ENCODE measurements around the gene CUEDC1.
"Not testable (repeated sequence)": the region's sequence is repeated elsewhere in the genome, so short reads cannot be mapped to it uniquely, and the experiment has no call there.

The CUEDC1 gene

GRCh38 chr17:57974053-57974824 is 19.0 kb upstream of the CUEDC1 start:
- H3K27me3 ChIP-seq (ENCODE audit: control insufficient read depth in 5 of 5, insufficient read depth in 4 of 5, low read length in 5 of 5); H3K9me3 ChIP-seq (ENCODE audit: control insufficient read depth in 5 of 5, low read length in 5 of 5); H3K4me3 ChIP-seq (ENCODE audit: low read depth in 1 of 5, low read length in 5 of 5); H3K9ac ChIP-seq (ENCODE audit: low read length in 5 of 5): not testable (repeated sequence)
- Histone ChIP-seq H3K27ac (ENCODE audit: low read depth, low read length) (peak overlapping the region; percentile 35), H3K36me3 (ENCODE audit: control insufficient read depth in 5 of 5, insufficient read depth in 5 of 5, low read length in 5 of 5) (peaks cover 27 to 70% (median 58%) of the 10 kb centered on the region in 5 donors), H3K4me1 (ENCODE audit: control insufficient read depth in 5 of 5, insufficient read depth in 5 of 5, low read length in 5 of 5) (peaks cover 2 to 13% (median 9%) of the 10 kb centered on the region in 5 donors)

GRCh38 chr17:57972151-57972550 is 16.9 kb upstream of the CUEDC1 start:
- Histone ChIP-seq H3K27ac (ENCODE audit: low read depth, low read length) (no peak overlapping the region), H3K9ac (ENCODE audit: low read length in 5 of 5) (no peak overlapping the region), H3K27me3 (ENCODE audit: control insufficient read depth in 5 of 5, insufficient read depth in 4 of 5, low read length in 5 of 5) (no peaks in the 10 kb centered on the region), H3K4me3 (ENCODE audit: low read depth in 1 of 5, low read length in 5 of 5) (no peak overlapping the region), H3K36me3 (ENCODE audit: control insufficient read depth in 5 of 5, insufficient read depth in 5 of 5, low read length in 5 of 5) (peaks cover 18 to 52% (median 42%) of the 10 kb centered on the region in 5 donors), H3K9me3 (ENCODE audit: control insufficient read depth in 5 of 5, low read length in 5 of 5) (no peaks in the 10 kb centered on the region), H3K4me1 (ENCODE audit: control insufficient read depth in 5 of 5, insufficient read depth in 5 of 5, low read length in 5 of 5) (peaks cover 2 to 13% (median 9%) of the 10 kb centered on the region in 5 donors)

GRCh38 chr17:57971572-57971971 is 16.4 kb upstream of the CUEDC1 start:
- H3K4me1 ChIP-seq (ENCODE audit: control insufficient read depth in 5 of 5, insufficient read depth in 5 of 5, low read length in 5 of 5): peaks cover 2 to 13% (median 9%) of the 10 kb centered on the region in 5 donors
- H3K36me3 ChIP-seq (ENCODE audit: control insufficient read depth in 5 of 5, insufficient read depth in 5 of 5, low read length in 5 of 5): peaks cover 15 to 46% (median 38%) of the 10 kb centered on the region in 5 donors
- no peaks in the 10 kb centered on the region for H3K9me3 ChIP-seq (ENCODE audit: control insufficient read depth in 5 of 5, low read length in 5 of 5)
- H3K27me3 ChIP-seq (ENCODE audit: control insufficient read depth in 5 of 5, insufficient read depth in 4 of 5, low read length in 5 of 5): no peaks in the 10 kb centered on the region
- H3K27ac ChIP-seq (ENCODE audit: low read depth, low read length): no peak overlapping the region
- no peak overlapping the region for H3K9ac ChIP-seq (ENCODE audit: low read length in 5 of 5)
- no peak overlapping the region for H3K4me3 ChIP-seq (ENCODE audit: low read depth in 1 of 5, low read length in 5 of 5)

GRCh38 chr17:57970710-57971109 is 15.5 kb upstream of the CUEDC1 start:
- Histone ChIP-seq H3K9me3 (ENCODE audit: control insufficient read depth in 5 of 5, low read length in 5 of 5) (no peaks in the 10 kb centered on the region), H3K27me3 (ENCODE audit: control insufficient read depth in 5 of 5, insufficient read depth in 4 of 5, low read length in 5 of 5) (no peaks in the 10 kb centered on the region), H3K27ac (ENCODE audit: low read depth, low read length) (no peak overlapping the region), H3K4me1 (ENCODE audit: control insufficient read depth in 5 of 5, insufficient read depth in 5 of 5, low read length in 5 of 5) (peaks cover 2 to 12% (median 9%) of the 10 kb centered on the region in 5 donors), H3K9ac (ENCODE audit: low read length in 5 of 5) (no peak overlapping the region), H3K4me3 (ENCODE audit: low read depth in 1 of 5, low read length in 5 of 5) (no peak overlapping the region), H3K36me3 (ENCODE audit: control insufficient read depth in 5 of 5, insufficient read depth in 5 of 5, low read length in 5 of 5) (peaks cover 8 to 37% (median 29%) of the 10 kb centered on the region in 5 donors)

GRCh38 chr17:57968456-57968855 is 13.2 kb upstream of the CUEDC1 start:
- no peaks in the 10 kb centered on the region for H3K4me1 ChIP-seq (ENCODE audit: control insufficient read depth in 5 of 5, insufficient read depth in 5 of 5, low read length in 5 of 5)
- H3K36me3 ChIP-seq (ENCODE audit: control insufficient read depth in 5 of 5, insufficient read depth in 5 of 5, low read length in 5 of 5): peaks cover 6 to 18% (median 10%) of the 10 kb centered on the region in 5 donors
- H3K27ac ChIP-seq (ENCODE audit: low read depth, low read length): no peak overlapping the region
- H3K27me3 ChIP-seq (ENCODE audit: control insufficient read depth in 5 of 5, insufficient read depth in 4 of 5, low read length in 5 of 5): no peaks in the 10 kb centered on the region
- H3K9ac ChIP-seq (ENCODE audit: low read length in 5 of 5): no peak overlapping the region
- no peaks in the 10 kb centered on the region for H3K9me3 ChIP-seq (ENCODE audit: control insufficient read depth in 5 of 5, low read length in 5 of 5)
- no peak overlapping the region for H3K4me3 ChIP-seq (ENCODE audit: low read depth in 1 of 5, low read length in 5 of 5)

GRCh38 chr17:57966875-57967274 is 11.7 kb upstream of the CUEDC1 start:
- no peaks in the 10 kb centered on the region for H3K27me3 ChIP-seq (ENCODE audit: control insufficient read depth in 5 of 5, insufficient read depth in 4 of 5, low read length in 5 of 5)
- no peak overlapping the region for H3K9ac ChIP-seq (ENCODE audit: low read length in 5 of 5)
- H3K36me3 ChIP-seq (ENCODE audit: control insufficient read depth in 5 of 5, insufficient read depth in 5 of 5, low read length in 5 of 5): peaks cover 0 to 5% (median 3%) of the 10 kb centered on the region in 5 donors
- H3K27ac ChIP-seq (ENCODE audit: low read depth, low read length): no peak overlapping the region
- H3K4me3 ChIP-seq (ENCODE audit: low read depth in 1 of 5, low read length in 5 of 5): no peak overlapping the region
- no peaks in the 10 kb centered on the region for H3K9me3 ChIP-seq (ENCODE audit: control insufficient read depth in 5 of 5, low read length in 5 of 5)
- H3K4me1 ChIP-seq (ENCODE audit: control insufficient read depth in 5 of 5, insufficient read depth in 5 of 5, low read length in 5 of 5): peaks cover 0 to 11% (median 7%) of the 10 kb centered on the region in 5 donors

- Histone ChIP-seq H3K27me3 (ENCODE audit: control insufficient read depth in 5 of 5, insufficient read depth in 4 of 5, low read length in 5 of 5) (no peaks in the 10 kb centered on the region), H3K4me1 (ENCODE audit: control insufficient read depth in 5 of 5, insufficient read depth in 5 of 5, low read length in 5 of 5) (peaks cover 0 to 11% (median 7%) of the 10 kb centered on the region in 5 donors), H3K9me3 (ENCODE audit: control insufficient read depth in 5 of 5, low read length in 5 of 5) (no peaks in the 10 kb centered on the region), H3K4me3 (ENCODE audit: low read depth in 1 of 5, low read length in 5 of 5) (no peak overlapping the region), H3K9ac (ENCODE audit: low read length in 5 of 5) (no peak overlapping the region), H3K27ac (ENCODE audit: low read depth, low read length) (no peak overlapping the region), H3K36me3 (ENCODE audit: control insufficient read depth in 5 of 5, insufficient read depth in 5 of 5, low read length in 5 of 5) (no peaks in the 10 kb centered on the region)
These were observed 11.0 kb upstream of the CUEDC1 start for GRCh38 chr17:57966246-57966645.

- Histone ChIP-seq H3K4me3 (ENCODE audit: low read depth in 1 of 5, low read length in 5 of 5) (no peak overlapping the region), H3K9me3 (ENCODE audit: control insufficient read depth in 5 of 5, low read length in 5 of 5) (no peaks in the 10 kb centered on the region), H3K36me3 (ENCODE audit: control insufficient read depth in 5 of 5, insufficient read depth in 5 of 5, low read length in 5 of 5) (no peaks in the 10 kb centered on the region), H3K9ac (ENCODE audit: low read length in 5 of 5) (no peak overlapping the region), H3K27me3 (ENCODE audit: control insufficient read depth in 5 of 5, insufficient read depth in 4 of 5, low read length in 5 of 5) (no peaks in the 10 kb centered on the region), H3K27ac (ENCODE audit: low read depth, low read length) (no peak overlapping the region), H3K4me1 (ENCODE audit: control insufficient read depth in 5 of 5, insufficient read depth in 5 of 5, low read length in 5 of 5) (peaks cover 0 to 11% (median 7%) of the 10 kb centered on the region in 5 donors)
These were observed 10.4 kb upstream of the CUEDC1 start for GRCh38 chr17:57965521-57966160.

- no peak overlapping the region for H3K27ac ChIP-seq (ENCODE audit: low read depth, low read length)
- H3K4me1 ChIP-seq (ENCODE audit: control insufficient read depth in 5 of 5, insufficient read depth in 5 of 5, low read length in 5 of 5): peaks cover 0 to 11% (median 7%) of the 10 kb centered on the region in 5 donors
- H3K36me3 ChIP-seq (ENCODE audit: control insufficient read depth in 5 of 5, insufficient read depth in 5 of 5, low read length in 5 of 5): no peaks in the 10 kb centered on the region
- no peak overlapping the region for H3K9ac ChIP-seq (ENCODE audit: low read length in 5 of 5)
- no peak overlapping the region for H3K4me3 ChIP-seq (ENCODE audit: low read depth in 1 of 5, low read length in 5 of 5)
- no peaks in the 10 kb centered on the region for H3K9me3 ChIP-seq (ENCODE audit: control insufficient read depth in 5 of 5, low read length in 5 of 5)
- H3K27me3 ChIP-seq (ENCODE audit: control insufficient read depth in 5 of 5, insufficient read depth in 4 of 5, low read length in 5 of 5): no peaks in the 10 kb centered on the region
These were observed 7.9 kb upstream of the CUEDC1 start for GRCh38 chr17:57963149-57963511.
